A673 (cell line): Measurements from ENCODE around the gene CHST6.

Experiments
- CTCF ChIP-seq: fragments of 300-800, 200-600 bp; sonication (generic); conservative IDR thresholded peaks from 2 replicates; pipeline ENCODE4 v1.5.1; 2017; ENCODE audit warnings: low read depth, mild to moderate bottlenecking, antibody characterized with exemption, low read length, moderate library complexity, mixed read lengths
- EZH2 ChIP-seq: fragments of 200-600 bp; sonication (generic); IDR thresholded peaks from 2 replicates; pipeline ENCODE4 v1.6.1; 2017; ENCODE audit warnings: borderline replicate concordance, low read depth, mild to moderate bottlenecking, mixed read lengths, antibody characterized with exemption, low read length; ENCODE audit not compliant: poor library complexity, severe bottlenecking

- TF ChIP-seq CTCF (no peak), EZH2 (no peak)
Measured at GRCh38 chr16:75461575-75461974, 33.7 kb downstream of the CHST6 start.
